H9 (cell line): ENCODE data around the gene SLC23A3. TPM values are rescaled to one million over a fixed set of nuclear protein-coding genes. Genes with fewer than 3 reads are reported as not detected.

Source experiments
- DNase-seq: peaks from one replicate; pipeline ENCODE4 v3.0.0-alpha.2; 2017
- H2AFZ ChIP-seq: one replicate; pipeline ENCODE4 v1.6.1; 2013; ENCODE audit warnings: mild to moderate bottlenecking, low read length, control low read depth, moderate library complexity
- H2AK5ac ChIP-seq: 2 replicates; pipeline ENCODE4 v1.6.1; 2013; ENCODE audit warnings: low read length, control low read depth, mixed read lengths; ENCODE audit not compliant: insufficient read length
- H2BK120ac ChIP-seq: one replicate; pipeline ENCODE4 v1.6.1; 2013; ENCODE audit warnings: low read depth, mild to moderate bottlenecking, low read length, control low read depth, inconsistent platforms; ENCODE audit not compliant: poor library complexity, severe bottlenecking
- H2BK12ac ChIP-seq: 2 replicates; pipeline ENCODE4 v1.6.1; 2013; ENCODE audit warnings: low read length, control low read depth, mixed read lengths, low read depth; ENCODE audit not compliant: insufficient read length
- H2BK15ac ChIP-seq: 2 replicates; pipeline ENCODE4 v1.6.1; 2013; ENCODE audit warnings: low read depth, low read length, control low read depth
- H2BK20ac ChIP-seq: one replicate; pipeline ENCODE4 v1.6.1; 2013; ENCODE audit warnings: low read depth, mild to moderate bottlenecking, low read length, control low read depth, inconsistent platforms; ENCODE audit not compliant: poor library complexity, severe bottlenecking
- H2BK5ac ChIP-seq: 2 replicates; pipeline ENCODE4 v1.6.1; 2013; ENCODE audit warnings: low read length, control low read depth, mixed read lengths; ENCODE audit not compliant: insufficient read length
- H3K14ac ChIP-seq: 2 replicates; pipeline ENCODE4 v1.6.1; 2013; ENCODE audit warnings: low read length, control low read depth; ENCODE audit not compliant: insufficient read depth
- H3K18ac ChIP-seq: 2 replicates; pipeline ENCODE4 v1.6.1; 2013; ENCODE audit warnings: low read depth, mild to moderate bottlenecking, mixed read lengths, low read length, control low read depth; ENCODE audit not compliant: insufficient read length
- H3K23ac ChIP-seq: 2 replicates; pipeline ENCODE4 v1.6.1; 2013; ENCODE audit warnings: low read length, control low read depth, mixed read lengths, low read depth; ENCODE audit not compliant: insufficient read length
- H3K23me2 ChIP-seq: 2 replicates; pipeline ENCODE4 v1.6.1; 2013; ENCODE audit warnings: low read depth, mild to moderate bottlenecking, mixed read lengths, low read length, control low read depth; ENCODE audit not compliant: insufficient read length, poor library complexity, severe bottlenecking
- H3K27ac ChIP-seq: 2 replicates; pipeline ENCODE4 v1.5.1; 2013; ENCODE audit warnings: low read length, control low read depth, mixed read lengths, low read depth; ENCODE audit not compliant: insufficient read length
- H3K27me3 ChIP-seq: 2 replicates; pipeline ENCODE4 v1.6.1; 2013; ENCODE audit warnings: low read length, control low read depth, inconsistent platforms; ENCODE audit not compliant: insufficient read depth
- H3K4ac ChIP-seq: 2 replicates; pipeline ENCODE4 v1.6.1; 2013; ENCODE audit warnings: low read depth, mild to moderate bottlenecking, control low read depth, inconsistent platforms, low read length, moderate library complexity
- H3K4me1 ChIP-seq: 2 replicates; pipeline ENCODE4 v1.6.1; 2013; ENCODE audit warnings: low read length, control low read depth, inconsistent platforms; ENCODE audit not compliant: insufficient read depth
- H3K4me2 ChIP-seq: 2 replicates; pipeline ENCODE4 v1.6.1; 2013; ENCODE audit warnings: low read length, control low read depth, mixed read lengths; ENCODE audit not compliant: insufficient read length, insufficient read depth
- H3K56ac ChIP-seq: 2 replicates; pipeline ENCODE4 v1.6.1; 2013; ENCODE audit warnings: low read depth, mild to moderate bottlenecking, mixed read lengths, low read length, control low read depth; ENCODE audit not compliant: insufficient read length
- H3K79me1 ChIP-seq: 2 replicates; pipeline ENCODE4 v1.6.1; 2013; ENCODE audit warnings: low read depth, mild to moderate bottlenecking, moderate library complexity, low read length, control low read depth, inconsistent platforms; ENCODE audit not compliant: insufficient read depth, poor library complexity, severe bottlenecking
- H3K79me2 ChIP-seq: 2 replicates; pipeline ENCODE4 v1.6.1; 2013; ENCODE audit warnings: low read length, control low read depth, inconsistent platforms; ENCODE audit not compliant: insufficient read depth
- H3K9ac ChIP-seq: 2 replicates; pipeline ENCODE4 v1.6.1; 2013; ENCODE audit warnings: low read length, control low read depth, mixed read lengths; ENCODE audit not compliant: insufficient read length; ENCODE audit errors: extremely low read depth
- H3K9me3 ChIP-seq: one replicate; pipeline ENCODE4 v1.6.1; 2013; ENCODE audit warnings: low read depth, low read length, inconsistent platforms; ENCODE audit not compliant: control insufficient read depth
- H3T11ph ChIP-seq: one replicate; pipeline ENCODE4 v1.6.1; 2013; ENCODE audit warnings: mild to moderate bottlenecking, low read length, control low read depth, inconsistent platforms
- H4K20me1 ChIP-seq: one replicate; pipeline ENCODE4 v1.6.1; 2013; ENCODE audit not compliant: control insufficient read depth, insufficient read length, insufficient read depth
- H4K5ac ChIP-seq: 2 replicates; pipeline ENCODE4 v1.6.1; 2013; ENCODE audit warnings: low read depth, mild to moderate bottlenecking, mixed read lengths, low read length, control low read depth; ENCODE audit not compliant: insufficient read length
- H4K8ac ChIP-seq: replicated peaks from 2 replicates; pipeline ENCODE4 v1.6.1; 2013; ENCODE audit warnings: low read length, control low read depth, mixed read lengths, low read depth; ENCODE audit not compliant: insufficient read length
- H4K91ac ChIP-seq: 2 replicates; pipeline ENCODE4 v1.6.1; 2013; ENCODE audit warnings: low read depth, mild to moderate bottlenecking, moderate library complexity, mixed read lengths, low read length, control low read depth; ENCODE audit not compliant: insufficient read length
- H3K27ac Mint-ChIP-seq, 3 experiments: 2 replicates in 2 of 3; 3 replicates in 1 of 3; pipeline ENCODE4 v1.8.0; 2020 to 2021; ENCODE audit warnings: mixed read lengths in 3 of 3, mild to moderate bottlenecking in 1 of 3, moderate library complexity in 1 of 3
- H3K27me3 Mint-ChIP-seq: 2 replicates; pipeline ENCODE4 v1.8.0; 2021; ENCODE audit warnings: low read depth, mild to moderate bottlenecking, moderate library complexity, mixed read lengths
- H3K36me3 Mint-ChIP-seq, 3 experiments: 2 replicates in 2 of 3; 3 replicates in 1 of 3; pipeline ENCODE4 v1.8.0; 2020 to 2021; ENCODE audit warnings: low read depth in 3 of 3, mixed read lengths in 3 of 3; ENCODE audit not compliant: insufficient read depth in 1 of 3
- H3K4me1 Mint-ChIP-seq, 2 experiments: 2 replicates each; pipeline ENCODE4 v1.8.0; 2020; ENCODE audit warnings: mixed read lengths in 2 of 2
- H3K4me3 Mint-ChIP-seq, 2 experiments: 2 replicates in 1 of 2; 3 replicates in 1 of 2; pipeline ENCODE4 v1.8.0; 2020 to 2021; ENCODE audit warnings: mild to moderate bottlenecking in 2 of 2, mixed read lengths in 2 of 2, moderate library complexity in 1 of 2
- H3K9me3 Mint-ChIP-seq, 2 experiments: 2 replicates in 1 of 2; 3 replicates in 1 of 2; pipeline ENCODE4 v1.8.0; 2020; ENCODE audit warnings: mild to moderate bottlenecking in 2 of 2, mixed read lengths in 2 of 2, moderate library complexity in 1 of 2
- CTCF ChIP-seq: fragments of 200-600 bp; sonication (generic); conservative IDR thresholded peaks from 3 replicates; pipeline ENCODE4 v1.8.0; 2021; ENCODE audit warnings: antibody characterized with exemption, mild to moderate bottlenecking
- WGBS: extraction: QIAGEN DNeasy Blood & Tissue Kit; methylation state at CpG from one replicate; pipeline ENCODE4 v1.1.7; 2013; ENCODE audit warnings: missing lambda C conversion rate, low lambda C conversion rate, mixed read lengths; ENCODE audit not compliant: insufficient read length; ENCODE audit errors: extremely low coverage; 5-methylcytosine and 5-hydroxymethylcytosine counted together
- total RNA-seq: library from RNA; stranded (reverse); gene quantifications from 2 replicates; pipeline ENCODE4 v1.2.1, GENCODE V29; 2021

The SLC23A3 gene
- total RNA-seq, 1 experiment from 2014 or later, result 1.2 TPM

- Histone ChIP-seq H2AK5ac (no peak within 1 kb of the TSS), H2BK120ac (no peak within 1 kb of the TSS), H2AFZ (no peak within 1 kb of the TSS), H3K27ac (peak within 1 kb of the TSS; percentile 78), H2BK5ac (no peak within 1 kb of the TSS), H4K8ac (no peak within 1 kb of the TSS), H3K14ac (no peak within 1 kb of the TSS), H3K18ac (no peak within 1 kb of the TSS), H3K9ac (peak within 1 kb of the TSS; percentile 48), H3K9me3 (no peaks in the 10 kb centered on the region), H2BK20ac (no peak within 1 kb of the TSS), H4K20me1 (no peaks in the 10 kb centered on the region), H3T11ph (no peak within 1 kb of the TSS), H3K4ac (no peak within 1 kb of the TSS), H4K5ac (no peak within 1 kb of the TSS), H3K56ac (no peak within 1 kb of the TSS), H3K79me1 (peaks cover 3% of the 10 kb centered on the region), H3K23ac (no peak within 1 kb of the TSS), H3K4me1 (0 out of 2 replicates have a peak, but pooled peaks cover 3% of the 10 kb centered on the region), H3K23me2 (peaks cover 20% of the 10 kb centered on the region), H3K4me2 (peak within 1 kb of the TSS; percentile 99), H2BK15ac (no peak within 1 kb of the TSS), H3K27me3 (no peaks in the 10 kb centered on the region), H2BK12ac (no peak within 1 kb of the TSS), H4K91ac (no peak within 1 kb of the TSS), H3K79me2 (no peaks in the 10 kb centered on the region)
- no peak; the same call in 1 of the 3 replicates for TF ChIP-seq CTCF
- peaks cover 13 to 22% of the 10 kb centered on the region in 2 experiments for H3K4me1 Mint-ChIP-seq
- peak; percentile 86 for DNase-seq
- no peaks in the 10 kb centered on the region; a peak in 1 of 5 replicates for H3K9me3 Mint-ChIP-seq
- no CpG with 5 or more reads among the region's 69 CpGs for WGBS
- peak within 1 kb of the TSS; percentile 97 to 98 (median 97) for H3K27ac Mint-ChIP-seq
- H3K4me3 Mint-ChIP-seq, result peak within 1 kb of the TSS; percentile 90 to 93
- peaks cover 20 to 49% (median 41%) of the 10 kb centered on the region in 3 experiments for H3K36me3 Mint-ChIP-seq
- H3K27me3 Mint-ChIP-seq, result no peaks in the 10 kb centered on the region; the same call in 1 of the 2 replicates
These were observed 7.2 kb upstream of the SLC23A3 start, which contains the start of gene CNPPD1 for GRCh38 chr2:219176818-219177551. TSS of gene CNPPD1 (minus strand) at chr2:219176925. CDS start at chr2:219176828, 97 bp downstream.
